MCF 10A (cell line): ENCODE measurements around the gene TMEM140. TPM values are rescaled to one million over a fixed set of nuclear protein-coding genes. Genes with fewer than 3 reads are reported as not detected.

ENCODE experiments used
- BruUV-seq: library from RNA; stranded (reverse); fragments of 400-500 nt; replicated peaks from 2 replicates; lab custom pipeline; 2021; lab: Mats Ljungman, UMichigan
- CTCF ChIA-PET: fragments of 300-600 bp; sonication (Branson Sonifier 250); formaldehyde crosslinking; extraction: SDS; loops from one replicate; lab custom pipeline; 2021; ENCODE audit warnings: antibody characterized with exemption, inconsistent platforms; lab: Yijun Ruan, JAX
- POLR2A ChIA-PET: fragments of 300-600, 350-650 bp; sonication (Branson Sonifier 250); formaldehyde crosslinking; extraction: SDS; loops from one replicate; lab custom pipeline; 2020; ENCODE audit warnings: antibody characterized with exemption, inconsistent platforms; lab: Yijun Ruan, JAX
- DNase-seq: peaks from one replicate; pipeline ENCODE4 v3.0.0-alpha.2; 2018; ENCODE audit not compliant: unreplicated experiment
- H3K27ac Mint-ChIP-seq: one replicate; pipeline ENCODE4 v1.8.0; 2022; ENCODE audit warnings: mild to moderate bottlenecking, low read depth, mixed read lengths; ENCODE audit not compliant: unreplicated experiment
- H3K27me3 Mint-ChIP-seq: one replicate; pipeline ENCODE4 v1.8.0; 2022; ENCODE audit warnings: mixed read lengths; ENCODE audit not compliant: insufficient read depth, unreplicated experiment
- H3K36me3 Mint-ChIP-seq: one replicate; pipeline ENCODE4 v1.8.0; 2022; ENCODE audit warnings: mild to moderate bottlenecking, moderate library complexity, mixed read lengths; ENCODE audit not compliant: insufficient read depth, unreplicated experiment
- H3K4me1 Mint-ChIP-seq: one replicate; pipeline ENCODE4 v1.8.0; 2022; ENCODE audit warnings: mixed read lengths; ENCODE audit not compliant: insufficient read depth, unreplicated experiment
- H3K4me3 Mint-ChIP-seq: one replicate; pipeline ENCODE4 v1.8.0; 2022; ENCODE audit warnings: mild to moderate bottlenecking, moderate library complexity, mixed read lengths; ENCODE audit not compliant: unreplicated experiment
- H3K9me3 Mint-ChIP-seq: one replicate; pipeline ENCODE4 v1.8.0; 2022; ENCODE audit warnings: mixed read lengths; ENCODE audit not compliant: unreplicated experiment
- intact Hi-C: fragments of 100-400 bp; cut with micrococcal nuclease; formaldehyde crosslinking; loops from 2 replicates; pipeline ENCODE4 v1.14.1; 2022
- total RNA-seq: library from RNA; stranded (reverse); gene quantifications from 2 replicates; pipeline ENCODE4 v1.2.3, GENCODE V29; 2022
- TF ChIP-seq, protein P1 (sequence below): fragments of 200-600 bp; IDR thresholded peaks from one replicate; pipeline ENCODE4 v1.8.0; 2022; ENCODE audit warnings: antibody characterized with exemption, mild to moderate bottlenecking; ENCODE audit not compliant: unreplicated experiment

TMEM140 gene
- total RNA-seq, 1 experiment from 2014 or later, result not detected

DNA sequence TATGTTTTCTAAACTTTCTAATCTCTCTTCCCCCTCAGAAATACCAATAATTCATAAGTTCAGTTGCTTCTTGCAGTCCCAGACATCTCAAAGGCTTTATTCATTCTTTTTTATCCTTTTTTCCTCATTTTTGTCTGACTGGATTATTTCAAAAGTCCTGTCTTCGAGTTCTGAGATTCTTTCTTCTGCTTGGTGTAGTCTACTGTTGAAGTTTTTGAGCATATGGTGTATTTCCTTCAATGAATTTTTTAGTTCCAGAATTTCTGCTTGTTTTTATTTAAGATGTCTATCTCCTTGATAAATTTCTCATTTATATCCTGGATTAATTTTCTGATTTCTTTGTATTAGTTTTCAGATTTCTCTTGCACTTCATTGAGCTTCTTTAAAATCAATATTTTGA is 8.4 kb downstream of the TMEM140 start:
- peaks cover 28% of the 10 kb centered on the region for H3K9me3 Mint-ChIP-seq
- BruUV-seq, result no TSS peak

DNA sequence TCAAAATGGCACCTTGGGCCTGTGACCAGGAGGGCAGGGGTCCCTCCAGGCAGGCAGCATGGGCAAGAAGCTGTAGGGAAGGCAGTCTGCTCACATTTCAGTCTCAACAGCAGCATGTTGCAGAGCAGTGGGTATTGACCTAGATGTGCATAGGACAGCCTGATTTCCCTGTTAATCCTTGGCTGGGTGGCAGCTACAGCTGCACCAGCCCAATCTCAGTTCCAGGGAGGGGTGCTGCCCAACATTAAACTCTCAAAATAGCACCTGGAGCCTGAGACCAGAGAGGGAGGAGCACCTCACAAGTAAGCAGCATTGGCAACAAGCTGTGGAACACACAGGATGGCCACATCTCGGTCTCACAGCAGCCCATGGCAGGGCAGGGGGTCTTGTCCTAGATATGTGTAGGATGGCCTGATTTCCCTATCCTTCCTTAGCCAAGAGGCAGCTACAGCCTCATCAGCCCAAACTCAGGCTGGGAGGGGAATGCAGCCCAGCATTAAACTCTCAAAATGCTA is 10.3 kb downstream of the TMEM140 start:
- no peak overlapping the region for H3K27ac Mint-ChIP-seq
- TF ChIP-seq, protein P1, sequence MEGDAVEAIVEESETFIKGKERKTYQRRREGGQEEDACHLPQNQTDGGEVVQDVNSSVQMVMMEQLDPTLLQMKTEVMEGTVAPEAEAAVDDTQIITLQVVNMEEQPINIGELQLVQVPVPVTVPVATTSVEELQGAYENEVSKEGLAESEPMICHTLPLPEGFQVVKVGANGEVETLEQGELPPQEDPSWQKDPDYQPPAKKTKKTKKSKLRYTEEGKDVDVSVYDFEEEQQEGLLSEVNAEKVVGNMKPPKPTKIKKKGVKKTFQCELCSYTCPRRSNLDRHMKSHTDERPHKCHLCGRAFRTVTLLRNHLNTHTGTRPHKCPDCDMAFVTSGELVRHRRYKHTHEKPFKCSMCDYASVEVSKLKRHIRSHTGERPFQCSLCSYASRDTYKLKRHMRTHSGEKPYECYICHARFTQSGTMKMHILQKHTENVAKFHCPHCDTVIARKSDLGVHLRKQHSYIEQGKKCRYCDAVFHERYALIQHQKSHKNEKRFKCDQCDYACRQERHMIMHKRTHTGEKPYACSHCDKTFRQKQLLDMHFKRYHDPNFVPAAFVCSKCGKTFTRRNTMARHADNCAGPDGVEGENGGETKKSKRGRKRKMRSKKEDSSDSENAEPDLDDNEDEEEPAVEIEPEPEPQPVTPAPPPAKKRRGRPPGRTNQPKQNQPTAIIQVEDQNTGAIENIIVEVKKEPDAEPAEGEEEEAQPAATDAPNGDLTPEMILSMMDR, result no peak
- intact Hi-C loops, result loop anchor here (5.0 kb wide), 1 partner anchor 166 kb away; no protein-coding TSS in a partner anchor
- H3K27me3 Mint-ChIP-seq, result no peaks in the 10 kb centered on the region
- CTCF ChIA-PET, result interaction anchor here (0.6 to 1.2 kb wide), 2 partner anchors 10 to 176 kb away, joined by 3 read pairs; partner anchors contain the start of gene TMEM140
- BruUV-seq, result no TSS peak
- H3K4me3 Mint-ChIP-seq, result no peak overlapping the region
- peaks cover 1% of the 10 kb centered on the region for H3K36me3 Mint-ChIP-seq
- POLR2A ChIA-PET, result interaction anchor here (1.5 kb wide), 1 partner anchor 10 kb away, joined by 4 read pairs; the partner anchor contains the start of gene TMEM140
- H3K4me1 Mint-ChIP-seq, result peaks cover 11% of the 10 kb centered on the region
- no peak for DNase-seq
- peaks cover 34% of the 10 kb centered on the region for H3K9me3 Mint-ChIP-seq

More for the DNA sequence above, 8.4 kb downstream of the TMEM140 start:
- DNase-seq, result no peak
- Mint-ChIP-seq H3K36me3 (peaks cover 5% of the 10 kb centered on the region), H3K27me3 (no peaks in the 10 kb centered on the region), H3K4me1 (peaks cover 11% of the 10 kb centered on the region), H3K4me3 (no peak overlapping the region), H3K27ac (no peak overlapping the region)
- ChIA-PET CTCF (no interaction called here), POLR2A (interaction anchor here (0.8 to 1.1 kb wide), 3 partner anchors 9 to 14 kb away, joined by 3 read pairs; no protein-coding TSS in a partner anchor)
- TF ChIP-seq, protein P1, result no peak
- intact Hi-C loops, result loop anchor here (5.0 kb wide), 1 partner anchor 164 kb away; no protein-coding TSS in a partner anchor

DNA sequence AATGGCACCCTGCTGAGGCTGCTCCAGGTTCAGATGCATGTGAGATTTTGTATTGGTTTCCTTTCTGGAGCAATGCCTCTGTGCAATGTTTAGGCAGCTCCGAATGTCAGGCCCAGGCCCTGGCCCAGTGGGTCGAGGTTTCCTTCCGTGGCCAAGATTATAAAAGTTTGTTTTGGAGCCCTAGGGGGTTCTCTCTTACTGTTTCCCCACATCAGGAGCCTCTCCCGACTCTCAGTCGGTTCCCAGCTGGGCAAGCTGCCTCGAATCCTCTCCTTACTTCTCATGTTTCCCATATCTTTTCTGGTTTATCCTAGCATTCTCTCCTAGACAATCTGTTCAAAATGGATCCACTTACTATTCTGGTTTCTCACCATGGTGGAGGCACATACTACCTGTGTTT is 11.0 kb downstream of the TMEM140 start:
- no TSS peak for BruUV-seq
- H3K27ac Mint-ChIP-seq, result no peak overlapping the region
- CTCF ChIA-PET, result interaction anchor here (0.6 kb wide), 1 partner anchor 175 kb away, joined by 3 read pairs; no protein-coding TSS in a partner anchor

More for the DNA sequence above, 11.0 kb downstream of the TMEM140 start:
- TF ChIP-seq, protein P1, result no peak
- Mint-ChIP-seq H3K4me1 (peaks cover 11% of the 10 kb centered on the region), H3K36me3 (peaks cover under 1% of the 10 kb centered on the region), H3K27me3 (no peaks in the 10 kb centered on the region), H3K9me3 (peaks cover 31% of the 10 kb centered on the region), H3K4me3 (no peak overlapping the region)
- POLR2A ChIA-PET, result interaction anchor here (0.8 to 1.5 kb wide), 2 partner anchors 11 kb away, joined by 3 to 4 read pairs; partner anchors contain the start of gene TMEM140
- intact Hi-C loops, result loop anchor here (5.0 kb wide), 1 partner anchor 167 kb away; no protein-coding TSS in a partner anchor
- no peak for DNase-seq
